ENCODE measurements around the gene SYNPO2.

SYNPO2 gene

GRCh38 chr4:119100655-119101054 is 212.0 kb downstream of the SYNPO2 start:
- no CpG with 5 or more reads among the region's 1 CpG for WGBS (ENCODE audit: extremely low coverage, insufficient coverage, low lambda C conversion rate)
- H2BK15ac ChIP-seq (replicated peaks; ENCODE audit: low read depth) = no peak overlapping the region
- H2BK5ac ChIP-seq (ENCODE audit: low read length) = no peak overlapping the region
- no peak overlapping the region for H3K27ac ChIP-seq (ENCODE audit: low read depth, low read length)
- H3K79me2 ChIP-seq (ENCODE audit: control insufficient read depth, insufficient read depth, low read length) = no peaks in the 10 kb centered on the region
- H3K9ac ChIP-seq (ENCODE audit: low read length) = no peak overlapping the region
- no peak overlapping the region for H3K56ac ChIP-seq (ENCODE audit: low read length)
- no peak overlapping the region for H3K4ac ChIP-seq (ENCODE audit: low read depth, low read length)
- H3K4me2 ChIP-seq (ENCODE audit: low read length) = no peak overlapping the region
- no peak overlapping the region for H3K18ac ChIP-seq (ENCODE audit: low read length)
- no peaks in the 10 kb centered on the region for H3K4me1 ChIP-seq (ENCODE audit: control insufficient read depth, low read depth, low read length)
- H3K23ac ChIP-seq (ENCODE audit: low read length) = no peak overlapping the region
- H4K8ac ChIP-seq (ENCODE audit: low read depth, low read length) = no peak overlapping the region
- H3K79me1 ChIP-seq (ENCODE audit: low read length) = no peaks in the 10 kb centered on the region
- no peak overlapping the region for H4K5ac ChIP-seq (ENCODE audit: low read length)
- DNase-seq = no peak
- H3K27me3 ChIP-seq (ENCODE audit: insufficient read depth, low read length, poor library complexity) = no peaks in the 10 kb centered on the region
- H2AK5ac ChIP-seq (ENCODE audit: low read length) = no peak overlapping the region
- no peaks in the 10 kb centered on the region for H3K36me3 ChIP-seq (ENCODE audit: control insufficient read depth, insufficient read depth, low read length)
- H2BK120ac ChIP-seq (ENCODE audit: low read depth, low read length) = no peak overlapping the region
- H3K4me3 ChIP-seq (ENCODE audit: low read length) = no peak overlapping the region

DNA sequence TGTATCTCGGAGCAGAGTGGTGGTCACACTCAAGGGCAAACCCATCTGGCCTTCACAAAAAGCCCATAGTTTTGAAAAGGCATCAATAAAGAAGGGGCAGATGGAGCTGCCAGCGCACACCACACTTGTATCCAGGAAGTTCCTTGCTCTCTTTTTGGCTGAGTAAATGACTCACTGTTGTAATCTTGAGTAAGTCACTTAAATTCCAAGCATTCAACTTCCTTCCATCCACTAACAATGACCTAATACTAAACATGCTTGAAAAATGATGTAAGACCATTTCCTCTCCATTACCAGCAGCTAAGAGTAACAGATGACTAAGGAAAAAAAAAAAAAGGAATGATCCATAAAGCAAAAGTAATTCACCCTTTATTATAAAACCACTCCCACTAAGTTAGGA is 214.6 kb downstream of the SYNPO2 start:
- Histone ChIP-seq H3K9ac (ENCODE audit: low read length) (no peak overlapping the region), H3K56ac (ENCODE audit: low read length) (no peak overlapping the region), H3K23ac (ENCODE audit: low read length) (no peak overlapping the region), H2BK15ac (replicated peaks; ENCODE audit: low read depth) (no peak overlapping the region), H3K36me3 (ENCODE audit: control insufficient read depth, insufficient read depth, low read length) (no peaks in the 10 kb centered on the region), H3K79me1 (ENCODE audit: low read length) (no peaks in the 10 kb centered on the region), H3K27ac (ENCODE audit: low read depth, low read length) (peak overlapping the region; percentile 22), H4K5ac (ENCODE audit: low read length) (no peak overlapping the region), H3K79me2 (ENCODE audit: control insufficient read depth, insufficient read depth, low read length) (no peaks in the 10 kb centered on the region), H3K4me1 (ENCODE audit: control insufficient read depth, low read depth, low read length) (no peaks in the 10 kb centered on the region), H3K27me3 (ENCODE audit: insufficient read depth, low read length, poor library complexity) (no peaks in the 10 kb centered on the region), H4K8ac (ENCODE audit: low read depth, low read length) (no peak overlapping the region), H3K4me3 (ENCODE audit: low read length) (no peak overlapping the region), H3K18ac (ENCODE audit: low read length) (no peak overlapping the region), H3K4me2 (ENCODE audit: low read length) (no peak overlapping the region), H2BK5ac (ENCODE audit: low read length) (no peak overlapping the region), H2AK5ac (ENCODE audit: low read length) (no peak overlapping the region), H2BK120ac (ENCODE audit: low read depth, low read length) (no peak overlapping the region), H3K4ac (ENCODE audit: low read depth, low read length) (peak overlapping the region; percentile 16)
- no CpG with 5 or more reads among the region's 2 CpGs for WGBS (ENCODE audit: extremely low coverage, insufficient coverage, low lambda C conversion rate)
- peak; percentile 98 for DNase-seq

DNA sequence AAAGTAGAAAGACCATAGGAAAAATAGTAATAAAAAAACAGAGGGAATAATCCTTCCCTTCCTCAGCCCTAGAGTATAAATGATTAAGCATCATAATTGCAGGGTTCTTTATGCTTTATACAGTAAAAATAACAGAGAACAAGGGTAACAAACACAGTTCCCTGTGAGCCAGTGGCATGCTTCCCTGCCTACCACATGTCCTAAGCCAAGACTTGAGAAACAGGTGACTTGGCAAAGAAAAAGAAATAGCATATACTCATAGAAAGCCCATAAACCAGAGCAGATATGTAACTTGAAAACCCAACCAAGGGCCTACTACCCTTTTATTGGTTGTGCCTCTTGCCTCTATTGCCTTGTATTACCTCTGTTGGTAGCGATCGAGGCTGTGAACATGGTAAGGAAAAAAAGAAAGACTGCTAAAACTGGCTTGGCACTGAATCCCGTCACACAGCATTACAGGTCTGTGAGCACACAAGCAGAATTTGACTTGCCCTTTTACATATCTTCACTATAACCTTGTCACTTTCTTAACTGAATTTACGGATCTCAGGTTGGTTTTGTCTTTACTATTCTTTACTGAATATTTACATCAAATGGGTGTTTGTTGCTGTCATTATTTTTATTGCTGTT is 216.1 kb downstream of the SYNPO2 start:
- no peak overlapping the region for H2BK15ac ChIP-seq (replicated peaks; ENCODE audit: low read depth)
- H2BK5ac ChIP-seq (ENCODE audit: low read length) = no peak overlapping the region
- DNase-seq = no peak
- H3K23ac ChIP-seq (ENCODE audit: low read length) = no peak overlapping the region
- no peak overlapping the region for H3K9ac ChIP-seq (ENCODE audit: low read length)
- no peaks in the 10 kb centered on the region for H3K79me2 ChIP-seq (ENCODE audit: control insufficient read depth, insufficient read depth, low read length)
- H3K4me3 ChIP-seq (ENCODE audit: low read length) = no peak overlapping the region
- H3K79me1 ChIP-seq (ENCODE audit: low read length) = no peaks in the 10 kb centered on the region
- H3K36me3 ChIP-seq (ENCODE audit: control insufficient read depth, insufficient read depth, low read length) = no peaks in the 10 kb centered on the region
- H2AK5ac ChIP-seq (ENCODE audit: low read length) = no peak overlapping the region
- H3K27ac ChIP-seq (ENCODE audit: low read depth, low read length) = no peak overlapping the region
- no CpG with 5 or more reads among the region's 4 CpGs for WGBS (ENCODE audit: extremely low coverage, insufficient coverage, low lambda C conversion rate)
- H3K4me2 ChIP-seq (ENCODE audit: low read length) = no peak overlapping the region
- H4K8ac ChIP-seq (ENCODE audit: low read depth, low read length) = no peak overlapping the region
- H3K4me1 ChIP-seq (ENCODE audit: control insufficient read depth, low read depth, low read length) = no peaks in the 10 kb centered on the region
- no peak overlapping the region for H3K56ac ChIP-seq (ENCODE audit: low read length)
- H4K5ac ChIP-seq (ENCODE audit: low read length) = no peak overlapping the region
- no peaks in the 10 kb centered on the region for H3K27me3 ChIP-seq (ENCODE audit: insufficient read depth, low read length, poor library complexity)
- no peak overlapping the region for H3K18ac ChIP-seq (ENCODE audit: low read length)
- no peak overlapping the region for H3K4ac ChIP-seq (ENCODE audit: low read depth, low read length)
- H2BK120ac ChIP-seq (ENCODE audit: low read depth, low read length) = no peak overlapping the region

GRCh38 chr4:119105605-119106004 is 217.0 kb downstream of the SYNPO2 start:
- no peak overlapping the region for H2BK120ac ChIP-seq (ENCODE audit: low read depth, low read length)
- H3K4ac ChIP-seq (ENCODE audit: low read depth, low read length) = no peak overlapping the region
- no peaks in the 10 kb centered on the region for H3K79me2 ChIP-seq (ENCODE audit: control insufficient read depth, insufficient read depth, low read length)
- H3K79me1 ChIP-seq (ENCODE audit: low read length) = no peaks in the 10 kb centered on the region
- no peak for DNase-seq
- H3K56ac ChIP-seq (ENCODE audit: low read length) = no peak overlapping the region
- H3K23ac ChIP-seq (ENCODE audit: low read length) = no peak overlapping the region
- no peak overlapping the region for H3K18ac ChIP-seq (ENCODE audit: low read length)
- no peaks in the 10 kb centered on the region for H3K27me3 ChIP-seq (ENCODE audit: insufficient read depth, low read length, poor library complexity)
- H2AK5ac ChIP-seq (ENCODE audit: low read length) = no peak overlapping the region
- H3K27ac ChIP-seq (ENCODE audit: low read depth, low read length) = no peak overlapping the region
- no peak overlapping the region for H2BK15ac ChIP-seq (replicated peaks; ENCODE audit: low read depth)
- H2BK5ac ChIP-seq (ENCODE audit: low read length) = no peak overlapping the region
- 100% methylated on average over 1 of the region's 1 CpG for WGBS (ENCODE audit: extremely low coverage, insufficient coverage, low lambda C conversion rate)
- H3K4me3 ChIP-seq (ENCODE audit: low read length) = no peak overlapping the region
- no peak overlapping the region for H4K8ac ChIP-seq (ENCODE audit: low read depth, low read length)
- no peak overlapping the region for H4K5ac ChIP-seq (ENCODE audit: low read length)
- no peaks in the 10 kb centered on the region for H3K36me3 ChIP-seq (ENCODE audit: control insufficient read depth, insufficient read depth, low read length)
- no peaks in the 10 kb centered on the region for H3K4me1 ChIP-seq (ENCODE audit: control insufficient read depth, low read depth, low read length)
- H3K9ac ChIP-seq (ENCODE audit: low read length) = no peak overlapping the region
- no peak overlapping the region for H3K4me2 ChIP-seq (ENCODE audit: low read length)

GRCh38 chr4:119106036-119107000 is 217.7 kb downstream of the SYNPO2 start:
- no peak overlapping the region for H3K23ac ChIP-seq (ENCODE audit: low read length)
- H3K9ac ChIP-seq (ENCODE audit: low read length) = no peak overlapping the region
- H4K8ac ChIP-seq (ENCODE audit: low read depth, low read length) = no peak overlapping the region
- H3K36me3 ChIP-seq (ENCODE audit: control insufficient read depth, insufficient read depth, low read length) = no peaks in the 10 kb centered on the region
- H2BK15ac ChIP-seq (replicated peaks; ENCODE audit: low read depth) = no peak overlapping the region
- no peak overlapping the region for H3K4ac ChIP-seq (ENCODE audit: low read depth, low read length)
- H3K27me3 ChIP-seq (ENCODE audit: insufficient read depth, low read length, poor library complexity) = no peaks in the 10 kb centered on the region
- no peak overlapping the region for H3K27ac ChIP-seq (ENCODE audit: low read depth, low read length)
- H3K56ac ChIP-seq (ENCODE audit: low read length) = no peak overlapping the region
- H2BK5ac ChIP-seq (ENCODE audit: low read length) = no peak overlapping the region
- no peak overlapping the region for H4K5ac ChIP-seq (ENCODE audit: low read length)
- no peak overlapping the region for H3K4me2 ChIP-seq (ENCODE audit: low read length)
- no CpG with 5 or more reads among the region's 4 CpGs for WGBS (ENCODE audit: extremely low coverage, insufficient coverage, low lambda C conversion rate)
- H3K79me2 ChIP-seq (ENCODE audit: control insufficient read depth, insufficient read depth, low read length) = no peaks in the 10 kb centered on the region
- H3K79me1 ChIP-seq (ENCODE audit: low read length) = no peaks in the 10 kb centered on the region
- H2BK120ac ChIP-seq (ENCODE audit: low read depth, low read length) = no peak overlapping the region
- no peak overlapping the region for H3K18ac ChIP-seq (ENCODE audit: low read length)
- no peak overlapping the region for H3K4me3 ChIP-seq (ENCODE audit: low read length)
- no peaks in the 10 kb centered on the region for H3K4me1 ChIP-seq (ENCODE audit: control insufficient read depth, low read depth, low read length)
- DNase-seq = no peak
- H2AK5ac ChIP-seq (ENCODE audit: low read length) = no peak overlapping the region
